Activated CD4-positive, CD25-positive, alpha-beta regulatory T cell (primary cell): ENCODE measurements around the gene MT1A.
"Not testable (repeated sequence)": the region's sequence is repeated elsewhere in the genome, so short reads cannot be mapped to it uniquely, and the experiment has no call there.

Source experiments
- DNase-seq, 4 experiments: peaks; one replicate each; lab custom pipeline; 2025; lab: John Stamatoyannopoulos, UW

Gene MT1A

GRCh38 chr16:56657555-56658326 lies 19.3 kb downstream of the MT1A start, which contains the start of gene MT1F:
Gene MT1F, plus strand, starts transcription at chr16:56657959. Its CDS starts 100 bp downstream, at chr16:56658059.
- peak; percentile 41 to 52 (median 44) for DNase-seq

GRCh38 chr16:56658327-56658875 lies 19.9 kb downstream of the MT1A start:
- DNase-seq = no peak

- DNase-seq = peak in 1 of 4 experiments; percentile 13
Measured at GRCh38 chr16:56662357-56663354, 24.2 kb downstream of the MT1A start.

GRCh38 chr16:56664506-56664905 lies 26.0 kb downstream of the MT1A start:
- no peak for DNase-seq

GRCh38 chr16:56665286-56666261 lies 27.1 kb downstream of the MT1A start:
- not testable (repeated sequence) for DNase-seq

GRCh38 chr16:56667581-56668571 lies 29.4 kb downstream of the MT1A start, which contains the start of gene MT1G:
Gene MT1G, minus strand, starts transcription at chr16:56668065. Its CDS starts 72 bp downstream, at chr16:56667993.
- DNase-seq = no peak

- no peak for DNase-seq
Measured at GRCh38 chr16:56669005-56669839, 30.8 kb downstream of the MT1A start, which contains the start of gene MT1H. Gene MT1H, plus strand, starts transcription at chr16:56669814. Its CDS starts 71 bp downstream, at chr16:56669885.

GRCh38 chr16:56669840-56670619 lies 31.6 kb downstream of the MT1A start:
- no peak for DNase-seq

- DNase-seq = no peak
Measured at GRCh38 chr16:56670620-56670934, 32.1 kb downstream of the MT1A start.

GRCh38 chr16:56671691-56672090 lies 33.2 kb downstream of the MT1A start:
- DNase-seq = not testable (repeated sequence)

GRCh38 chr16:56672171-56672570 lies 33.7 kb downstream of the MT1A start:
- DNase-seq = not testable (repeated sequence)

GRCh38 chr16:56672761-56673536 lies 34.5 kb downstream of the MT1A start:
- DNase-seq = no peak

- DNase-seq = no peak
Measured at GRCh38 chr16:56673921-56674320, 35.5 kb downstream of the MT1A start.

- DNase-seq = not testable (repeated sequence)
Measured at GRCh38 chr16:56674570-56674969, 36.1 kb downstream of the MT1A start.

GRCh38 chr16:56675685-56676210 lies 37.3 kb downstream of the MT1A start:
- DNase-seq = peak in 2 of 4 experiments; percentile 16 to 22

- no peak for DNase-seq
Measured at GRCh38 chr16:56677474-56677873, 39.0 kb downstream of the MT1A start.
